ENCODE data around the gene FAM200C. TPM values are rescaled to one million over a fixed set of nuclear protein-coding genes. Genes with fewer than 3 reads are reported as not detected.

Gene FAM200C
- total and polyA plus RNA-seq, 9 of the 15 experiments (the other 6 are each of a cell fraction or from before 2014, with no cell fraction given): 1.3 to 7.0 (median 1.8) TPM

DNA sequence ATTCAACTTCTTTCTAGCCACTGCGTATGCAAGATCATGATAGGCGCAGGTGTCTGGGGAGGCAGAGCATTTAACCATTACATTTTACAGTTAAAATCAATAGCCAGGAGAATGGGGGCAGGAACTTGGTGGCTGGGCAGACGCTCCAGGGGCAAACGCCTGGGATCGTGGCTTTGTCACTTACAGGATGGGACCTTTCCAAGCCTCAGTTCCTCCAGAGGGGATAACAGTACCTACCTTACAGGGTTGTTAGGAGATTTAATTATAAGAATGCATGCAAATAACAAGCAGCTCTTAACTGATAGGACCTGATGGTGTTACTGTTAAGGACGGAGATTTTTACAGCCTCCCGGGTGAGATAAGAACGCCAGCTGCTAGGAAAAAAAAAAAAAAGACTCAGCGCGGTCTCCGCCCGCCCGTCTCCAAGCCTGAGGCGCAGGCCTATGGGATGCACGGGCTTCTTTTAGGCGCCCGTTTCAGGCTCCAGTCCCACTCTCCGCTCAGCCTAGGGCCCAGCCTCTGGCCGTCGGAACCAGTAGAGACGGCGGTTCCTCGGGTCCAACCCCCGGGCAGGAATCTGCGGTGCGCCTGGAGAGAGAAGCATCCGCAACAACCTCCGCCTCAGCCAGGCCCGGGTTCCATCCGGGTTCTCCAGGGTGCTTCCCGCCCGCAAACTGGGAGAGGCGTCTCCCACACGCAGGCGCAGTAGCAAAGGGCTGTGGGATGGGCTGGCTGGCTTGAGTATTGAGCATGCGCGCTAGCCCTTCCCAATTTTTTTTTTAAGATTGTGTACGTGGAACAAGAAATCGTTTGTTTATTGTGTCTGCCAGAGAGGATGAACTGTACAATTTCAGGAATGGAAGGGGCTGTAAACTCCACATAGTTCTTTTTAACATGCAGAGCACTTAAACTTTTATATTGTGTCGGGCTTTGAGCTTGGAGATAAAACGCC, at the start of gene FAM200C (continued):
- TF ChIP-seq, protein P1, sequence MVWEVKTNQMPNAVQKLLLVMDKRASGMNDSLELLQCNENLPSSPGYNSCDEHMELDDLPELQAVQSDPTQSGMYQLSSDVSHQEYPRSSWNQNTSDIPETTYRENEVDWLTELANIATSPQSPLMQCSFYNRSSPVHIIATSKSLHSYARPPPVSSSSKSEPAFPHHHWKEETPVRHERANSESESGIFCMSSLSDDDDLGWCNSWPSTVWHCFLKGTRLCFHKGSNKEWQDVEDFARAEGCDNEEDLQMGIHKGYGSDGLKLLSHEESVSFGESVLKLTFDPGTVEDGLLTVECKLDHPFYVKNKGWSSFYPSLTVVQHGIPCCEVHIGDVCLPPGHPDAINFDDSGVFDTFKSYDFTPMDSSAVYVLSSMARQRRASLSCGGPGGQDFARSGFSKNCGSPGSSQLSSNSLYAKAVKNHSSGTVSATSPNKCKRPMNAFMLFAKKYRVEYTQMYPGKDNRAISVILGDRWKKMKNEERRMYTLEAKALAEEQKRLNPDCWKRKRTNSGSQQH (CRISPR knock-in tag; IDR thresholded peaks at IDR 0.05): no peak
- TF ChIP-seq TRIM24 (IDR thresholded peaks at IDR 0.05): no peak
- no peak for TF ChIP-seq ERF (CRISPR knock-in tag; IDR thresholded peaks at IDR 0.05)
- peak; percentile 89 for TF ChIP-seq POLR2AphosphoS5 (IDR thresholded peaks at IDR 0.05; ENCODE audit: control insufficient read depth, insufficient read depth, low read depth, low read length)
- TF ChIP-seq RBM22 (IDR thresholded peaks at IDR 0.05; ENCODE audit: low read depth, low read length, poor library complexity, severe bottlenecking): no peak
- peak in 1 of 2 experiments; percentile 35; a peak in 1 of 4 replicates for TF ChIP-seq KDM1A (IDR thresholded peaks at IDR 0.05)
- no peak for TF ChIP-seq PCBP1 (IDR thresholded peaks at IDR 0.05; ENCODE audit: low read depth, low read length, poor library complexity, severe bottlenecking)
- TF ChIP-seq TAF1 (IDR thresholded peaks at IDR 0.05; ENCODE audit: control insufficient read depth, extremely low read depth, insufficient read depth, low read length, severe bottlenecking): peak; percentile 68
- 0 out of 2 replicates have a peak, but pooled peaks have one; percentile 40 for TF ChIP-seq ZNF589 (CRISPR knock-in tag; IDR thresholded peaks at IDR 0.05; ENCODE audit: low read depth)
- no peak for TF ChIP-seq KLF1 (tag; IDR thresholded peaks at IDR 0.05)
- no peak for TF ChIP-seq PYGO2 (tag; IDR thresholded peaks at IDR 0.05)
- TF ChIP-seq ELK1 (CRISPR knock-in tag; IDR thresholded peaks at IDR 0.05): no peak
- no peak for TF ChIP-seq CREBBP (IDR thresholded peaks at IDR 0.05; ENCODE audit: low read depth, low read length)
- TF ChIP-seq CBFA2T2 (conservative IDR thresholded peaks at IDR 0.05): peak; percentile 49; the same call in 1 of the 2 replicates
- TF ChIP-seq GTF2F1 (IDR thresholded peaks at IDR 0.05; ENCODE audit: low read depth, low read length): no peak
- peak; percentile 47; the same call in 1 of the 2 replicates for TF ChIP-seq ARID1B (IDR thresholded peaks at IDR 0.05)
- no peak for TF ChIP-seq CBFB (CRISPR knock-in tag; IDR thresholded peaks at IDR 0.05)
- no peak for TF ChIP-seq ARID4B (CRISPR knock-in tag; IDR thresholded peaks at IDR 0.05)
- TF ChIP-seq TCF7 (IDR thresholded peaks at IDR 0.05; ENCODE audit: borderline replicate concordance): no peak
- no peak for TF ChIP-seq SAP30 (IDR thresholded peaks at IDR 0.05; ENCODE audit: borderline replicate concordance, insufficient read depth, low read depth, low read length, poor library complexity, severe bottlenecking)

Measured in K562 (cell line).